ENCODE results near the gene TEAD1. TPM values are rescaled to one million over a fixed set of nuclear protein-coding genes. Genes with fewer than 3 reads are reported as not detected.
A peak's percentile ranks its signal among the peaks of the same experiment; 100 is the strongest.

Gene TEAD1
- total and polyA plus RNA-seq, 4 donors, result 9.1 to 38.4 (median 10.7) TPM

- Histone ChIP-seq H3K36me3 (ENCODE audit: control insufficient read depth in 4 of 4, insufficient read depth in 3 of 4, low read depth in 1 of 4, low read length in 3 of 4) (no peaks in the 10 kb centered on the region), H3K27me3 (ENCODE audit: control insufficient read depth in 4 of 4, insufficient read depth in 4 of 4, low read length in 3 of 4) (no peaks in the 10 kb centered on the region), H3K4me3 (ENCODE audit: low read depth in 1 of 3, low read length in 3 of 3) (no peak overlapping the region), H3K4me1 (ENCODE audit: control insufficient read depth in 4 of 4, insufficient read depth in 4 of 4, low read length in 3 of 4) (no peaks in the 10 kb centered on the region), H3K27ac (ENCODE audit: low read depth in 1 of 2, low read length in 2 of 2) (peak overlapping the region in 1 of 2 donors; percentile 9), H3K9ac (ENCODE audit: low read depth in 1 of 2, low read length in 2 of 2) (no peak overlapping the region), H3K9me3 (ENCODE audit: control insufficient read depth in 4 of 4, low read length in 3 of 4) (no peaks in the 10 kb centered on the region)
- WGBS, result 70% methylated on average over 3 of the region's 3 CpGs
- no peak for DNase-seq (ENCODE audit: low spot score)
- no peak for TF ChIP-seq YY1 (IDR thresholded peaks at IDR 0.05)
- no peak for TF ChIP-seq TAF1 (conservative IDR thresholded peaks at IDR 0.05)
- no peak for TF ChIP-seq ZBTB33 (IDR thresholded peaks at IDR 0.05)
- TF ChIP-seq NR2F2 (IDR thresholded peaks at IDR 0.05), result no peak
- TF ChIP-seq EGR1 (IDR thresholded peaks at IDR 0.05; ENCODE audit: low read depth in 2 of 2), result no peak
- TF ChIP-seq RAD21 (IDR thresholded peaks at IDR 0.05), result no peak
- no peak for TF ChIP-seq FOXA1 (IDR thresholded peaks at IDR 0.05)
- TF ChIP-seq CTCF (IDR thresholded peaks at IDR 0.05; ENCODE audit: low read depth, low read length, missing input control), result no peak
- no peak for TF ChIP-seq SP1 (IDR thresholded peaks at IDR 0.05)
- TF ChIP-seq GABPA (IDR thresholded peaks at IDR 0.05 in 1 of 2, conservative IDR thresholded peaks at IDR 0.05 in 1 of 2), result no peak
These were observed 140.9 kb downstream of the TEAD1 start for GRCh38 chr11:12815129-12815480.

DNA sequence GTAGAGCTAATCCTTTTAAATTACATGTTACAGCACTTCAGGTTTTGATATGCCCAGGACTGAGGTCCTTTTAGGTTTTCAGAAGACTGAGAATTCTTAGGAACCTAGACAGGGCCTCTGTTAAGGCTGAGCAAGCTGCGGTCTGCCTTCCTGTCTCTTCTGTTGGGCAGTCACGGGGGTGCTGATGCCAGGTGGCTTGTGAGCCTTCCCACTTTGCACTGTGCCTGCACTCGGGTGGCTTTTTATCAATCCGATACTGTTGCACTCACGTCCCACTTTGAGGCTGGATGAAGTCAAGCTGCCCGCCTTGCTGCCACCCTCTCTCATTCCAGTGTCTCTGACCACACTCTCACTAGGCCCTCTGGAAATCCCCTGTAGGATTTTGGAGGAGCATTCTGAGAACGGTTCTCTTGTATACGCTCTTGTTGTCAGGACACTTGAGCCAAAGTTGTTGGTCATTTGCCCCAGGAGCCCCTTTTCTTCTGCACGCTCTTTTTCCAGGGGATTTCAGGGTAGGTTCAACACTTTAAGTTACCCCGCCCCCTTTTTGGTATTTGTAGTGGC is 141.8 kb downstream of the TEAD1 start:
- TF ChIP-seq GABPA (IDR thresholded peaks at IDR 0.05 in 1 of 2, conservative IDR thresholded peaks at IDR 0.05 in 1 of 2), result no peak
- TF ChIP-seq JUND (IDR thresholded peaks at IDR 0.05), result no peak
- no peak for TF ChIP-seq NR2F2 (IDR thresholded peaks at IDR 0.05)
- no peaks in the 10 kb centered on the region for H3K36me3 ChIP-seq (ENCODE audit: control insufficient read depth in 4 of 4, insufficient read depth in 3 of 4, low read depth in 1 of 4, low read length in 3 of 4)
- H3K9me3 ChIP-seq (ENCODE audit: control insufficient read depth in 4 of 4, low read length in 3 of 4), result no peaks in the 10 kb centered on the region
- no peaks in the 10 kb centered on the region for H3K4me1 ChIP-seq (ENCODE audit: control insufficient read depth in 4 of 4, insufficient read depth in 4 of 4, low read length in 3 of 4)
- 88% methylated on average over 10 of the region's 10 CpGs for WGBS
- H3K9ac ChIP-seq (ENCODE audit: low read depth in 1 of 2, low read length in 2 of 2), result no peak overlapping the region
- no peaks in the 10 kb centered on the region for H3K27me3 ChIP-seq (ENCODE audit: control insufficient read depth in 4 of 4, insufficient read depth in 4 of 4, low read length in 3 of 4)
- H3K4me3 ChIP-seq (ENCODE audit: low read depth in 1 of 3, low read length in 3 of 3), result no peak overlapping the region
- DNase-seq (ENCODE audit: low spot score), result no peak
- H3K27ac ChIP-seq (ENCODE audit: low read depth in 1 of 2, low read length in 2 of 2), result no peak overlapping the region

GRCh38 chr11:12817681-12818332 is 143.6 kb downstream of the TEAD1 start:
- H3K4me3 ChIP-seq (ENCODE audit: low read depth in 1 of 3, low read length in 3 of 3), result no peak overlapping the region
- H3K9me3 ChIP-seq (ENCODE audit: control insufficient read depth in 4 of 4, low read length in 3 of 4), result no peaks in the 10 kb centered on the region
- no peak for DNase-seq (ENCODE audit: low spot score)
- H3K9ac ChIP-seq (ENCODE audit: low read depth in 1 of 2, low read length in 2 of 2), result no peak overlapping the region
- no peak overlapping the region for H3K27ac ChIP-seq (ENCODE audit: low read depth in 1 of 2, low read length in 2 of 2)
- no peaks in the 10 kb centered on the region for H3K36me3 ChIP-seq (ENCODE audit: control insufficient read depth in 4 of 4, insufficient read depth in 3 of 4, low read depth in 1 of 4, low read length in 3 of 4)
- no peaks in the 10 kb centered on the region for H3K27me3 ChIP-seq (ENCODE audit: control insufficient read depth in 4 of 4, insufficient read depth in 4 of 4, low read length in 3 of 4)
- 83% methylated on average over 6 of the region's 6 CpGs for WGBS
- H3K4me1 ChIP-seq (ENCODE audit: control insufficient read depth in 4 of 4, insufficient read depth in 4 of 4, low read length in 3 of 4), result no peaks in the 10 kb centered on the region
- no peak for TF ChIP-seq RAD21 (IDR thresholded peaks at IDR 0.05)
- TF ChIP-seq GABPA (IDR thresholded peaks at IDR 0.05 in 1 of 2, conservative IDR thresholded peaks at IDR 0.05 in 1 of 2), result no peak
- TF ChIP-seq, protein P1, sequence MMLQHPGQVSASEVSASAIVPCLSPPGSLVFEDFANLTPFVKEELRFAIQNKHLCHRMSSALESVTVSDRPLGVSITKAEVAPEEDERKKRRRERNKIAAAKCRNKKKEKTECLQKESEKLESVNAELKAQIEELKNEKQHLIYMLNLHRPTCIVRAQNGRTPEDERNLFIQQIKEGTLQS (IDR thresholded peaks at IDR 0.05), result no peak
- TF ChIP-seq HNF4A (conservative IDR thresholded peaks at IDR 0.05), result no peak
- TF ChIP-seq YY1 (IDR thresholded peaks at IDR 0.05), result no peak
- no peak for TF ChIP-seq FOXA1 (IDR thresholded peaks at IDR 0.05)
- no peak for TF ChIP-seq CTCF (IDR thresholded peaks at IDR 0.05; ENCODE audit: low read depth, low read length, missing input control)
- TF ChIP-seq HNF4G (IDR thresholded peaks at IDR 0.05), result no peak
- no peak for TF ChIP-seq JUND (IDR thresholded peaks at IDR 0.05)
- TF ChIP-seq, protein P2, sequence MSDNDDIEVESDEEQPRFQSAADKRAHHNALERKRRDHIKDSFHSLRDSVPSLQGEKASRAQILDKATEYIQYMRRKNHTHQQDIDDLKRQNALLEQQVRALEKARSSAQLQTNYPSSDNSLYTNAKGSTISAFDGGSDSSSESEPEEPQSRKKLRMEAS (IDR thresholded peaks at IDR 0.05), result no peak
- TF ChIP-seq, protein P3, sequence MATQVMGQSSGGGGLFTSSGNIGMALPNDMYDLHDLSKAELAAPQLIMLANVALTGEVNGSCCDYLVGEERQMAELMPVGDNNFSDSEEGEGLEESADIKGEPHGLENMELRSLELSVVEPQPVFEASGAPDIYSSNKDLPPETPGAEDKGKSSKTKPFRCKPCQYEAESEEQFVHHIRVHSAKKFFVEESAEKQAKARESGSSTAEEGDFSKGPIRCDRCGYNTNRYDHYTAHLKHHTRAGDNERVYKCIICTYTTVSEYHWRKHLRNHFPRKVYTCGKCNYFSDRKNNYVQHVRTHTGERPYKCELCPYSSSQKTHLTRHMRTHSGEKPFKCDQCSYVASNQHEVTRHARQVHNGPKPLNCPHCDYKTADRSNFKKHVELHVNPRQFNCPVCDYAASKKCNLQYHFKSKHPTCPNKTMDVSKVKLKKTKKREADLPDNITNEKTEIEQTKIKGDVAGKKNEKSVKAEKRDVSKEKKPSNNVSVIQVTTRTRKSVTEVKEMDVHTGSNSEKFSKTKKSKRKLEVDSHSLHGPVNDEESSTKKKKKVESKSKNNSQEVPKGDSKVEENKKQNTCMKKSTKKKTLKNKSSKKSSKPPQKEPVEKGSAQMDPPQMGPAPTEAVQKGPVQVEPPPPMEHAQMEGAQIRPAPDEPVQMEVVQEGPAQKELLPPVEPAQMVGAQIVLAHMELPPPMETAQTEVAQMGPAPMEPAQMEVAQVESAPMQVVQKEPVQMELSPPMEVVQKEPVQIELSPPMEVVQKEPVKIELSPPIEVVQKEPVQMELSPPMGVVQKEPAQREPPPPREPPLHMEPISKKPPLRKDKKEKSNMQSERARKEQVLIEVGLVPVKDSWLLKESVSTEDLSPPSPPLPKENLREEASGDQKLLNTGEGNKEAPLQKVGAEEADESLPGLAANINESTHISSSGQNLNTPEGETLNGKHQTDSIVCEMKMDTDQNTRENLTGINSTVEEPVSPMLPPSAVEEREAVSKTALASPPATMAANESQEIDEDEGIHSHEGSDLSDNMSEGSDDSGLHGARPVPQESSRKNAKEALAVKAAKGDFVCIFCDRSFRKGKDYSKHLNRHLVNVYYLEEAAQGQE (IDR thresholded peaks at IDR 0.05), result no peak

All from liver (tissue), 9 donors.